PFSK-1 (cell line): ENCODE measurements around the gene RPL37A.

ENCODE experiments used
- FOXP2 ChIP-seq: optimal IDR thresholded peaks from 2 replicates; pipeline ENCODE3; 2011; ENCODE audit warnings: borderline replicate concordance, control low read depth, inconsistent platforms; ENCODE audit not compliant: insufficient read depth; ENCODE audit errors: extremely low read length, extremely low read depth
- POLR2AphosphoS5 ChIP-seq: IDR thresholded peaks from 2 replicates; pipeline ENCODE4 v1.6.1; 2012; ENCODE audit warnings: low read depth, mild to moderate bottlenecking, control low read depth, low read length, moderate library complexity
- SIN3A ChIP-seq: IDR thresholded peaks from 2 replicates; pipeline ENCODE4 v1.6.1; 2012; ENCODE audit warnings: mild to moderate bottlenecking, low read length, moderate library complexity, borderline replicate concordance; ENCODE audit not compliant: insufficient read depth
- TAF1 ChIP-seq: IDR thresholded peaks from 2 replicates; pipeline ENCODE4 v1.6.1; 2012; ENCODE audit warnings: low read length, control low read depth, borderline replicate concordance; ENCODE audit not compliant: insufficient read depth
- TF ChIP-seq, protein P1 (sequence below), 2 experiments: IDR thresholded peaks; 2 replicates each; pipeline versions ENCODE4 v1.6.1 to v1.8.0; 2011 to 2012; ENCODE audit warnings: low read depth in 2 of 2, low read length in 2 of 2, control low read depth in 1 of 2, inconsistent platforms in 1 of 2, mild to moderate bottlenecking in 1 of 2, moderate library complexity in 1 of 2; ENCODE audit not compliant: insufficient read depth in 1 of 2

RPL37A gene

DNA sequence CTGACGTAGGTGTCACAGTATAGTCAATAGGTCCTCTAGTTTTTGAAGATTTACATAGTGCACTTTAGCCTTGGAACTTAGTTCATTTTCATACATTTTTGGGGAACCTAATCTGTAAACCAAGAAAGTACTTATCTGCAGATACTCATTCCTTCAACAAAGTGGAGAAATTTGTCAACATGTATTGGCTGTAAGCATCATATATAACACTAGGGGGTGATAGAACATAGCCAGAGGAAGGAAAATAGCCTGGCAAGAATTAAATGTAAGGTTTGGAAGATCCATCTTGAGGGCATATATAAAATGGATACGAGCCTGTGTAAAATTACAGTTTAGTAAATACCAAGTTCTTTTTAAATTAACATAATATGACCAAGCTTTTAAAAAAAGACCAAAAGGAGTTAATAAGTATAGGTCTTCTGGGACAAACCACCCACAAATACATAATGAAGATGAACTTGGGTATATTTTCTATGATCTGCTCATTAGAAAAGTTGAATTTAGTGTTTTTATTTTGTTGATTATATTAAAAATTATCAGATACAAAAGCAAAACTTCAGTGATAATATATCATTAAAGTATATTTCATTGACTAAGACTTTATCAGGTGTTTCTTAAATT lies 18.2 kb downstream of the RPL37A start:
- no peak for TF ChIP-seq POLR2AphosphoS5
- TF ChIP-seq TAF1 = no peak
- no peak for TF ChIP-seq SIN3A
- no peak for TF ChIP-seq FOXP2
- TF ChIP-seq, protein P1, sequence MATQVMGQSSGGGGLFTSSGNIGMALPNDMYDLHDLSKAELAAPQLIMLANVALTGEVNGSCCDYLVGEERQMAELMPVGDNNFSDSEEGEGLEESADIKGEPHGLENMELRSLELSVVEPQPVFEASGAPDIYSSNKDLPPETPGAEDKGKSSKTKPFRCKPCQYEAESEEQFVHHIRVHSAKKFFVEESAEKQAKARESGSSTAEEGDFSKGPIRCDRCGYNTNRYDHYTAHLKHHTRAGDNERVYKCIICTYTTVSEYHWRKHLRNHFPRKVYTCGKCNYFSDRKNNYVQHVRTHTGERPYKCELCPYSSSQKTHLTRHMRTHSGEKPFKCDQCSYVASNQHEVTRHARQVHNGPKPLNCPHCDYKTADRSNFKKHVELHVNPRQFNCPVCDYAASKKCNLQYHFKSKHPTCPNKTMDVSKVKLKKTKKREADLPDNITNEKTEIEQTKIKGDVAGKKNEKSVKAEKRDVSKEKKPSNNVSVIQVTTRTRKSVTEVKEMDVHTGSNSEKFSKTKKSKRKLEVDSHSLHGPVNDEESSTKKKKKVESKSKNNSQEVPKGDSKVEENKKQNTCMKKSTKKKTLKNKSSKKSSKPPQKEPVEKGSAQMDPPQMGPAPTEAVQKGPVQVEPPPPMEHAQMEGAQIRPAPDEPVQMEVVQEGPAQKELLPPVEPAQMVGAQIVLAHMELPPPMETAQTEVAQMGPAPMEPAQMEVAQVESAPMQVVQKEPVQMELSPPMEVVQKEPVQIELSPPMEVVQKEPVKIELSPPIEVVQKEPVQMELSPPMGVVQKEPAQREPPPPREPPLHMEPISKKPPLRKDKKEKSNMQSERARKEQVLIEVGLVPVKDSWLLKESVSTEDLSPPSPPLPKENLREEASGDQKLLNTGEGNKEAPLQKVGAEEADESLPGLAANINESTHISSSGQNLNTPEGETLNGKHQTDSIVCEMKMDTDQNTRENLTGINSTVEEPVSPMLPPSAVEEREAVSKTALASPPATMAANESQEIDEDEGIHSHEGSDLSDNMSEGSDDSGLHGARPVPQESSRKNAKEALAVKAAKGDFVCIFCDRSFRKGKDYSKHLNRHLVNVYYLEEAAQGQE (IDR thresholded peaks at IDR 0.05; ENCODE audit: insufficient read depth in 1 of 2, low read depth in 2 of 2, low read length in 2 of 2) = no peak

GRCh38 chr2:216517447-216518225 lies 19.0 kb downstream of the RPL37A start:
- no peak for TF ChIP-seq FOXP2
- TF ChIP-seq POLR2AphosphoS5 = no peak
- no peak for TF ChIP-seq SIN3A
- TF ChIP-seq, protein P1 (IDR thresholded peaks at IDR 0.05; ENCODE audit: insufficient read depth in 1 of 2, low read depth in 2 of 2, low read length in 2 of 2) = no peak
- no peak for TF ChIP-seq TAF1

DNA sequence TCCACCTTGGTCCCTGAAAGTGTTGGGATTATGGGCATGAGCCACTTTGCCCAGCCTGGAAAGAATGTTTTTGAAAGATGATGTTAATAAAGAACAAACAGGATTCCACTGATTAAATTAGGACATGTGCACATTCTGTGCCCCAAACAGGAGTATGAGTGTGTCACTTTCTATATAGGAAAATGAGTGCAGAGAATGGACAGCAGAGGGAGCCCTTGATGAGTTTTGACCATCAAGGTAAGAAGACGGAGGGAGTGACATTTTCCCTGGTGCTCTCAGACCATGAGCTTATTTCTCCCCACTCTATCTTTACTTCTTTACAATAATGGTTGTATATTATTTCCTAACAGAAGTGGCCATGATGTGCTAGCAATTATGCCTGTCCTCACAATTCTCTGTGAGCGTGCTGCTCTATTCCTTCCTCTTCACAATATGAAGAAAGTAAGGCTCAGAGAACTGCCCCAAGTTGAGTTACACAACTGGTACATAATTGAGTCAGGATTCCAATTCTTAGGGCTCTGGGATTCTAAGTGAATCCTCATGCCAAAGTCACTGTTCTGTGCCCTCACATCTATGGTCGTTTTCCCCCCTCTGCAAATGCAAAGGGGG lies 20.6 kb downstream of the RPL37A start:
- TF ChIP-seq, protein P1 (IDR thresholded peaks at IDR 0.05; ENCODE audit: insufficient read depth in 1 of 2, low read depth in 2 of 2, low read length in 2 of 2) = no peak
- TF ChIP-seq SIN3A (no peak), TAF1 (no peak), POLR2AphosphoS5 (no peak), FOXP2 (no peak)

DNA sequence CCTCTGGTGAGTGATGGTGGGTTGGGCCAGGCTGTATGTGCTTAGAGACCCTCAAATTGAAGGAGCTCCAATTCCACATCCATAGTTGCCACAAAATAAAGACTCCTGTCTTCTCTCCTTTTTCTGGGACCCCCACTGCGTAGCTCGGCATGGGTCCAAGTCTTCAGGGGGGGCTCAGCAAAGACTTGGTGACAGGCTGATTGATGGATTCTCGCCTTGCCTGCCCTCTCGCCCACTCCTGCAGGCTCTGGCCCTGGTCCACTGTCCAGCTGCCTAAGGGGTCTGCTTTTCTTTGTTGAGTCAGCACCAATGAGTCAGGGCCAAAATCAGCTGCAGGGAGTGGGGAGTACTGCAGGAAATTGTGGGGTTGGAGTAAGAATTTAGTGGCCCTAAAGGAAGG lies 21.5 kb downstream of the RPL37A start:
- TF ChIP-seq TAF1 (no peak), POLR2AphosphoS5 (no peak), FOXP2 (no peak), SIN3A (no peak)
- TF ChIP-seq, protein P1 (IDR thresholded peaks at IDR 0.05; ENCODE audit: insufficient read depth in 1 of 2, low read depth in 2 of 2, low read length in 2 of 2) = no peak
